Stimulated activated CD8-positive, alpha-beta memory T cell treated with anti-CD3 and anti-CD28 coated beads, Interleukin-4, amount 100 ng/mL, for 1 hour (primary cell): ENCODE results near the gene SLC11A2.
"Not testable (repeated sequence)": the region's sequence is repeated elsewhere in the genome, so short reads cannot be mapped to it uniquely, and the experiment has no call there.

Experiments
- DNase-seq, 2 donors: peaks; one replicate each; pipeline ENCODE4 v3.0.0-alpha.2; 2020; ENCODE audit warnings: low read depth in 2 of 2, low spot score in 1 of 2

Gene SLC11A2

DNA sequence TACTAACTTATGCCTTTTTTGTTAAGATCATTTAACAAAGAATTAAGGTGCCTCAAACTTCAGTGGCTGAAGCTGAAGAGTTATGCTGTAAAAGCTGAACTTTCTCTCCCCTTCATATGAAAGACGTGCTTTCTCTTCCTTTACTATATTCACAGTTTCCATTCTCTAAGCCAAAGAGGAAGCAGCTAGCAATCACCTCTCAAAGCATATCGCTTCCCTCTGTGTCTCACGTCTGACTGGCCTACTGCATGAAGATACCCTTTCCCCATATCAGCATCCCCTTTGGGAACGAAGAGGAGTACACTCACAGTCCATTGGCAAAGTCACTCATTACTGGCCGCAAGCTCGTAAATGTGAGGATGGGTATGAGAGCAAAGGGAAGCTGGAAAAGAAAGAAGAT, 34.9 kb downstream of the SLC11A2 start:
- no peak for DNase-seq

DNA sequence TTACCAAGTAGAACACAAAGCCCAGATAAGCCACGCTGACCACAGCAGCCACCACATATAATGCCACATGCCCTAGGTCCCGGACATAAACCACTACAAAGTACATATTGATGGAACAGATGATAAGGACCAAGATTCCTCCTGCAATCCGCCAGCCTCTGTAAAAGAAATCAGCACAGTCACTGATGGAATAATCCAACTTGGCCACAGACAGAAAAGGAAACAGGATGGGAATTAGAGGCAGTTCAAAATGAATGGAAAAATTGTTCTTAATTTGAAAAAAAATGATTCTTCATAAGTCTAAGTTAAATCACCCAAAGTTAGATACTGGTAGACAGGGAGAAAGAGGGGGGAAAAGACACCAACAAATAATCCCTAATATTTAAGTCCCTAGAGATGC, 35.4 kb downstream of the SLC11A2 start:
- DNase-seq, result no peak

DNA sequence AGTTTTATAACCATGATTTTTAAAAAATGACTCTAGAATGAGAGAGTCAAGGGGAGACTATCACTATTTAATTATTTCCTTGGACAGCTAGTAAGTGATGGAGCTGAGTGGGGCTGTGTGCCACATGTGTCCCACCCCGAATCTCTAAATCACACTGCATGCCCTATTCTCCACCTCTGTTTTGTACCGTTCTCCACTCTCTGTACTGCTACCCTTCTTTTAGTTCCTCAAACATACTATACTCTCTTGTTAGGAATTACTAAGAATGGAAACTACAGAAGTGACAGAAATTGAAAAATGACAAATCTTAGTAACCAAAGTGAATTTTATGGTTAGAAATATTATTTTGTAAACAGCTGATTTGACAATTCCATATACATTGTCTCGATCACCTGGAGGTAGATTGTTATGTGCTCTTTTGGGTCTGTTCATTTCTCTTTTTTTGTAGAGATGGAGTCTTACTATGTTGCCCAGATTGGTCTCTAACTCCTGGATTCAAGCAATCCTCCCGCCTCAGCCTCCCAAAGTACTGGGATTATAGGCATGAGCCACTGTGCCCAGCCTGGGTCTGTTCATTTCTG, 35.9 kb downstream of the SLC11A2 start:
- DNase-seq, result no peak

DNA sequence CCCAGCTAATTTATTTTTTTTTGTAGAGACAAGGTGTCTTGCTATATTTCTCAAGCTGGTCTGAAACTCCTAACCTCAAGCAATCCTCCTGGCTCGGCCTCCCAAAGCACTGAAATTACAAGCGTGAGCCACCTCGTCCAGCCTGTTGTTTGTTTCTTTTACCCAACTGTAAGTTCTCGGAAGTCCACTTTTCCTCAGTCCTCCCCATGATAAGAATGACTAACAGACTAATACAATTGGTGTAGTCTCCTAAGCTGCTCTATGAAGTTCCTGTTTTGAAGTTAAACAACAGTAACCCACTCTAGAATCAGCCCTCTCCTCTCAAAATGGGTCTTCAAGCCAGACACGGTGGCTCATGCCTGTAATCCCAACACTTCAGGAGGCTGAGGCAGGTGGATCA, 37.3 kb downstream of the SLC11A2 start:
- DNase-seq, result no peak

DNA sequence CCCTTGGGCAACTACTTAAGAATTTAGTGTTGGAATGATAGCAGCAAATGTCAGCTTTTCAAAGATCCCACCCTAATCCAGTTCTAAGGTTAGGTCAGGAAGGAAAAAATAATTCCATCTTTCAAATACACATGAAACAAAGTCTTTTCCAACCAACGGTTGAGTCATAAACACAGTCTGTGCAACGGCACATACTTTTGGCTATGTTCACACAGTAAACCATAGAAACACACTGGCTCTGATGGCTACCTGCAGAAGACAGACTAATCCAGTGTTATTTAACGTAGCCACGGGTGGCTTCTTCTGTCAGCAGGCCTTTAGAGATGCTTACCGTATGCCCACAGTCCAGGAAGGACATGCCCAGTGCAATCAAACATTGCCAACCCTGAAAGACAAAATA, 38.1 kb downstream of the SLC11A2 start:
- DNase-seq, result no peak

DNA sequence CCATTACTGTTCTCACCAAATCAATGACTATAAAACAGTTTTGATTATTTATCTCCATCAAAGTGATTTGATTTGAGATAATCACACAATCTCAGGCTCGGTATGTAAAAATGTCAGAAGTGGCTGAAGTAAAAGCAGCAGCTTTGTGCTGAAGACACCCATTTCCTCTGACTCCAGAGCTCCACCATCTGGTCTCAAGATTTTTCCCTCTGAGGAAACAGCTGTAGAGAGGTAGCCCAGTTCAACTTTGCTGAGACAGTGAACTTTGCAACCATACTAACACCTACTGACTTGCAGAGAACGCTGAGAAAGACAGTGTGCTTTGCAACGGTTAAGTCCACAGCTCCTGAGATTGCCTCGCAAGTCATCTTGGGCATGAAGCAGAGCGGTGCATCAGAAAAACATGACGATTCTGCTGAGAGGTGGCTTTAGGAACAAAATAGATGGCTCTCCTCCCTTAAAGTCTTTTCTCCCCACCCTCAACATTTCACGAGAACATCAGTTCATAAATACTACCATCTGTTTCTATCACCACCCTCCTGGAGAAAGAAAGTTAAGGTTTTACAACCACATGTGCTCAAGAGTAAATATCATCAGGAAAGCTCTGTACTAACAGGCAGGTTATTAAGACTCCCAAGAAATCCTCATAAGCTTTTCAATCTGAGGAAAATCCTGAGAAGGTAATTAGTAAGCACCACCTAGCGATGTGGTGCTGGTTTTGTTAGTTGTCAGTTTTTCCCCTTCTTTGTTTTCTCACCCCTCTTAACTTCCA, 39.0 kb downstream of the SLC11A2 start:
- DNase-seq, result no peak

DNA sequence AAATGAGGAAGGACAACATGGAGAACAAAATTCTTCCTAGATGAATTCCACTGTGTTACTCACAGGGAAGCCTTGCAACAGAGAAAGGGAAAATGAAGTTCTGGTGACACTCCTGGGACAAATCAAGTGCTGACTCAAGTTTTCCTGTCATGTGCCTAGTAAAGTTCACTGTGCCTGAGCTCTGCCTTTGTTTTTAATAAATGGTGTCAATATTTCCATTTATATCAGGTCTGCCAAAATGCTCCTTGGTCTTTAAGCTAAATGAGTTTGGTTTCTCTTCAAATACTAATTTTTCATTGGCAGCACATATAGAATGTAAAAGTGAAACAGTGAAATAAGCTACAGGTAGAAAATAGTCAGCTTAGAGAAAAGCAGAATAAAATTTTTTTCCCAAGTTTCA, 40.9 kb downstream of the SLC11A2 start:
- no peak for DNase-seq

DNA sequence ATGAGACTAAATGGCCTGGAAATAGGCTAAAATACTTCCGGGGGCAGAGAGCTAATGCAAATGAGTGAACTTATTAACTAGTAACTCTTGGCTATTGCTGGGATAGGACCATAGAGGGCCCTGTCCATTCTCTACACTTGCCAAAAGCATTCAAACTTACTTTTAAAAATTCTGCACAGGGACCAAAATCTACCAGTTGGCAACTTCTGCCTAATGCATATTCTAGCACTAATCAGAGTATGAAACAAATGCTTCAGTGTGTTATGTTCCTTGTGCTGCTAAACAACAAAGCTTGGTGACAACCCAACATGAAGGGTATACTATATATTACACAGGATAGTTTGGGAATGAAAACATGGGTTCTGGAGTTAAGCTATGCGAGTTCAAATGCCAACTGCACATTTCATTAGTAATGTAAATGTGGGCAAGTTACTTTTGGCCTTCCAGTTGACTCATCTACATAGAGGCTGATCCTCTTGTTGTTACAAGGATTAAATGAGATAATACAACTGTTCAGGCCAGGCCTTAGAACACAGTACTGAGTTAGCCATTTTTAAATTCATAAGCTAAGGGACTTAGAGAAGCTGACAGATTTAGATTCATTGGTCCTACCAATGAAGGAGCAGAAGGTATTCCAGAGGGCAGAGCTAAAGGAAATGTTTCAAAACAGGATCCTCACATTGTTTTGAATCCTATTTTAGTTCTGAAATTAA, 41.4 kb downstream of the SLC11A2 start:
- DNase-seq, result no peak

DNA sequence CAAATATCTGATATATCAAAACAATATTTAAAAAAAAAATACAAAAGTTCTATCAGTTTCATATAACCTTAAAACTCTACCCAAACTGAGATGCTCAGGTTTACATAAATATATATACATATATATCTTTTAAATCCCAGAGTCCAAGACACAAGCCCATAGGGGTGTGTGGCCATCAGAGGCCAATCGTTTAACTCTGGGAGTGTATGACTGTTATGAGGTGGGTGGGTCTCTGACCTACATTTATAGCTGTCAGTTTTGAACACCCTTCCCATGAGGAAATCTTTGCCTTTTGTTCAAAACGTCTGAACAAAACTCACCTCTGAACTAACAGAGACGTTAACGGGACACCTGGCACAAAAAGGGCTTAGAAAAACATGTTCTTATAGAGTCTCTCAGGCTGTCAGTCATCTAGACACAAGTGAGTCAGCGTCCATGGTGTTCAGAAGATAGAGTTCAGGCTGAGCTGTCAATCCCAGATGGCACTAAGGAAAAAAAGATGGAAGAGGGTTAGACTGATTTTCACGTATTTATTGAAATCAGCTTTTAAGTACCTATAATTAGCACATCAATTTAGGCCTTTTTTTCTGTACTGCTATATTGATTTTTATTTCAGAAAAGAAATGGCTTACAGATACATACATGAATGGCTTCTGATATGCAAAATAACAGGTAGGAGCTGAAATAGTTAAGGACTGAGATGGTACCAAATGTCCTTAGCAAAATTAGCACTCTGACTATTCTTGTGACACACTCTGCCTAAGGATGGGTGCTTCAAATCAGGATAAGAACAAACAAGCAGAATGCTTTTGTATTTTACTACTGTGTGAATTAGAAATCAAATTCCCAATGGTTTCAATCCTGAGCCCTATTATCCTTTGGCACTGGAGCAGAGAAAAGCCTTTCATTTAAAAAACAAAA, 44.6 kb downstream of the SLC11A2 start:
- DNase-seq, result no peak

DNA sequence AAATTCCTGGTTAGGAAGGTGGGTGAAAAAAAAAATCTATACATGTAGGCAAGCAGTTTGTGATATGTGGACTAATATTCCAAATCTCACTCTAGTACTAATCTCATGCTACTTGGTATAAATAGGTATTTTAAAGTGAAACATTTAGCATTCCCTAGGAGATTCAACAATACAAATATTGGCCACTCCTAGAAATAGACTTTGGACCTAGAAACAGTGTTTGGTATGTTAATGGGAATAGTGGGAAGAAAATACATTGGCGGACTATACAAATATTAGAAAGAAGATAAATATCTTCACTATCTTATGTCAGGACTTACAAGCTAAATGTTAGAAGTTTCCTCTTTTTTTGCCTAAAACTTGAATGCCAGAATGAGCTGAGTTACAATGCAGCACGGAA, 45.6 kb downstream of the SLC11A2 start:
- no peak for DNase-seq

DNA sequence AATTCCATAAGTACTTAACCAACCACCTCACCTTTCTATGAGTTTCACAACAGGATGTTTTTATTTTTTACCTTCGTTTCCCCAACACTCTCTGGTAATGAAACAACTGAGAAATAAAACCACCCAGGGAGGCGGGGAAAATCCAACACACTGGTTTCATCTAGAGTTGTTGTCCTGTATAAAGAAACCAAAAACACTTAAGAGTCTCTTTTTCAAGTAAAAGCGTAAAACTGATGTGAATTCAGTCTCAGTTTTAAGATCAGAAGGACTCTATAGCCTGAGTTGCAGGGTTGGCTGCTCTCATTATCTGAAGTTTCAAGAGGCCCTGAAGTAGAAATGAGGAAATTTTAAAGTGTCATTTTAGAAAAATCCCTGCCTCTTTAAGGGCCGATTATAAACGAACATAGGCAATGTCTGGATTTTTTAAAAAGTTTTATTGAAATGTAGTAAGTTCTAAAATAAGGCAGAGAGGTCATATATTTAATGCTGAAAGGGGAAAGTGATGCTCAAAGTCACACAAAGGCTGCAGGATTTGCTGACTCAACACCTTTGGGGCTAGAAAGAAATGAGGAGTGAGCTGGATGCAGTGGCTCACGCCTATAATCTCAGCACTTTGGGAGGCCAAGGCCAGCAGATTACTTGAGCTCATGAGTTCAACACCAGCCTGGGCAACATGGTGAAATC, 46.7 kb downstream of the SLC11A2 start:
- DNase-seq, result no peak

DNA sequence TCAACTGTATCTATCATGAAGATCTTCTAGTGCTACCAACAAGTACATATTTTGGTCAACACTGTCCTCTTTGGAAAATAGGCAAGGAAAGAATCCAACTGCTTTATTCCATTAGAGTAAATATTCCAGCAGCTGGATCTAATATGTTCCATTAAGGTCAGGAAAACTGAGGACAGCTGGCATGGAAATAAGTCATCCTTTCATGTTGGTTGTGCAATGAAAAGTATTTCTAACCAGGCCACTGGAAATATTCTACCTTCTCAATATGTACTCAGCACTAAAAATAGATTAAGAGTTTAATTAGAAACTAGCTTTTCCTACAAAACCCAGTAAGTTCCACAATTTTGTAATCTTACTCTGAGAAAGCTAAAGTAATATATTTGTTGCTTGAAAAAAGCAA, 54.2 kb downstream of the SLC11A2 start:
- DNase-seq, result no peak

DNA sequence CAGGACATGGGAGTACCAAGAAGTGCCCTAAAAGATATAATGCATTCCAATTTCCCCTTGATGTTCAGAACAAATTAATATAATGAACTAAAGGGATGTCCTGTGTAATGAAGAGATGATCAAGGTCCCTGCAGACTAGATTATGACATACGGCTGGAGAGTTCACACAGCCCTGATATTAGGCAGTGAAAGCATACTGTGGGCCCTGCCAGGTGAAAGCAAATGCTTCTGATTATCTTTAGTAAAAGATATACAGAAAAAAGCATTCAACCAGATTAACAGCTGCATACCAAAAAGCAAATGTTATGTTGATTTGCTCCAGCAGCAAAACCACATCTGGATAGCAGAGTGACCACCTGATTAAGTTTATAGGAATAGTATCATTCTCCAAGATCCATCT, 61.8 kb downstream of the SLC11A2 start:
- no peak for DNase-seq

DNA sequence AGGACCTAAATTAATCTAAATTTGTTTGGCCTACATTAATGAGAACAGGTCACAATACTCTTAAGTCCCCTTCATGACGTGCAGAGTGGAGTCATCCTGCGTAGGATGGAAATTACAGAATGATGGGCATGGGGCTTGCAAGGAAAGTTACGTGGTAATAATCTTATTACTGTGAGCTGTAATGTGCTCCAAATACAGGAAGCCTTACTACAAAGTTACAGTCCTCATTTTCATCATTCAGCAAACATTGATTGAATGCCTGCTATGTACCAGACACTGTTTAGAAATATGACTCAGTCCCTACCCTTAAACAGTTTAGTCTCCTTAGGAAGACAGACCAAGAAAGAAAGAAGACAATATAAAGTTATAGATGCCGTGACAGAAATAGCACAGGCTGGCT, 64.5 kb downstream of the SLC11A2 start:
- DNase-seq, result no peak

DNA sequence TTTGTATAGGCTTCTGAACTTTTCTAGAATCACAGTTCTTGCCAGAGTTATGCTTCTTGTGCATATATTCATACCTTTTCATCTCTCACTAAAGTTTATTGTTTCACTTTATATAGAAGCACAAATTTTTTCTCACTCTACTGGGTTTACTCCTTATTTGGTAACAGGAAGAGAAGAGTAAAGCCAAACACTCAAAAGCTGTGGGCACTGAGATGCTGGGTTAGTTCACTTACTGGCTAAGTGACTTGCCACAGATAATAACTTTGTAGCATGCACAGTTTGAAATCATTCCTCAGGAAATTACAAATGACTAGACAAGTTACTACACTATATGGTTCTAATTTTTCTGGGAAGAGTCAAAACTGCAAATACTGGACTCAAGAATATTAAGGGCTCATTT, 66.1 kb downstream of the SLC11A2 start:
- no peak for DNase-seq

DNA sequence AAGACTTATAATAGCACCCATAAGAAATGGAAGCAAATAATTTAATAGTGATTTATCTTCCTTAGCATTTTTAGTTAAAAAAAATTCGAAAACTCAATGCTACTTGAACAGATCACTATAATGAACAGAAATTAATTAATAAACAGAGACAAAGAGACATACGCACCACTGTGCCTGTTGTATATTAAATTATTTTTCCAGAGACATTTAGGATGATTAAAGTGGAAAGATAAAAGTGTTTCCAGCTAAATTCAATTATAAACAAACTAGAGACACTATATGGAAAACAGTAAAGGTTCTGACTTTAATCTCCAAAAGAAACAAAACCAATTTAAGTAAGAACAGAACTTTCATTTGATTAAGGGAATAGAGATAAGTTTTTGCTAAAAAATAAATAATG, 70.5 kb downstream of the SLC11A2 start:
- DNase-seq, result no peak

DNA sequence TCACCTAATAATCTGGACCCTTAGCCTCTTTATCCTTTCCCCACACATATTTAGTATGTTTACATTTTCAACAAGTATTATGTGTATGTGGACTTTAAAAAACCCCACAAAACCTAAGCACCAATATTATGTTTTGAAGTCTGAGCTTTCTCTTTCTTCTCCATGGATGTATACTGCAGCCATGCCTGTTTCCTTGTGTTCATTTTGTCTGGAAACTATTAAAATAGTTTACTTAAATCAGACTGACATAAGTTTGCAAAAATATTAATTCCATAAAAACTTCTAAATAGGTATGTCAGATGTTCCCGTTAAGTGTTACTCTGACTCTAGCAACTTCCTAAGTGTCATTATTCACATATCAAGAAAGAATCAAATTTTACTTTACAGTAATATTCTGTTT, 70.9 kb downstream of the SLC11A2 start:
- no peak for DNase-seq

DNA sequence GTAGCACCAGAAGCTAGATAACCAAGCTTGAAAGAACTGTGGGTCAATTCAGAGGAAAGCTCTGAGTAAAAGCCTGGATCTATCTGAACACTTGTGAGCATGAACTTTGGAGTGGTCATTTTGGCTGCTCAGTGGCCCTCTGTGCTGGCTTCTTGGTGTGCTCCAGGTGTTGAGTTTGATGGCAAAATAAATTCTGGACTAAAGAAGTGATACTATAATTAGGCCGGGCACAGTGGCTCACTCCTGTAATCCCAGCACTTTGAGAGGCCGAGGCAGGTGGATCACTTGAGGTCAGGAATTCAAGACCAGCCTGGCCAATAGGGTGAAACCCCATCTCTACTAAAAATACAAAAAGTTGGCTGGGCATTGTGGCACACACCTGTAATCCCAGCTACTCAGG, 71.4 kb downstream of the SLC11A2 start:
- not testable (repeated sequence) for DNase-seq

DNA sequence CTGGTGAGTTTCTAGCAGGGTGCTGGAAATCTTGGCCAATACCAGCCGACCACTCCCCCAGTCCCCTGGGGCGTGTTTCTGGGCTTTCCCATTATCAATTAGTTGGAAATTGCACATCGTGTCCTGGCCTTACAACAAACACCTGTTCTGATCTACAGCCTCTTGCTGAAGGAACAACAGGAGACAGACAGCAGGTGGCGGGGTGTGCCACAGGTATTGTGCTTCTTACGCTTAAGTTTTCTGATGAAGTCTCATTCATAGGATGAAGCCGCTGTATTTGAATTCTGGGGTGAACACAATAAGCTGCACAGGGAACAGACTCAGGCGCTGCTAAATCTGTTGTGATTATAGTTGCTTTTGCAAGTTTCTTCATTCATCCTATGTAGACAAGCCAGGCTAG, 73.1 kb downstream of the SLC11A2 start:
- no peak for DNase-seq

DNA sequence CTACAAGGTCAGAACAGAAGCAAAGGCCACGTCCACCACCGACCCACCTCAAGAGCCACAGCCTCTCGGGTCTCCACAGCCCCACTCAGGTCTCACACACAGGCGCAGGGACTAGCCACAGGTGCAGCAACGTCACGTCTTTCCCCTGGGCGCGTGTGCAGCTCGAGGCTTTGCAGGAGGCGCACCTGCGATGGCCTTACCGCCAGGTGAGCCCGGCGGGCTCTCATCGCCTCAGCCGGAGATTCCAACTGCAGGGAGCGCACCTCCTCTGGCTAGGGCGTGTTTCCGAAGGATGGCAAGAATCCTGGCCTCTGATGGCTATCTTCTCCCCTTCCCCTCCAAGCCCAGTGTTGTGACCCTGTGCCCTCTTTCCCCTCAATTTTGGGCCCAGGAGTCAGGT, 73.7 kb downstream of the SLC11A2 start, which contains the start of gene HIGD1C:
TSS of gene HIGD1C (plus strand) at position 35 of the 400 bp plus-strand sequence. CDS start 1,455 bp downstream, outside the sequence.
- no peak for DNase-seq

DNA sequence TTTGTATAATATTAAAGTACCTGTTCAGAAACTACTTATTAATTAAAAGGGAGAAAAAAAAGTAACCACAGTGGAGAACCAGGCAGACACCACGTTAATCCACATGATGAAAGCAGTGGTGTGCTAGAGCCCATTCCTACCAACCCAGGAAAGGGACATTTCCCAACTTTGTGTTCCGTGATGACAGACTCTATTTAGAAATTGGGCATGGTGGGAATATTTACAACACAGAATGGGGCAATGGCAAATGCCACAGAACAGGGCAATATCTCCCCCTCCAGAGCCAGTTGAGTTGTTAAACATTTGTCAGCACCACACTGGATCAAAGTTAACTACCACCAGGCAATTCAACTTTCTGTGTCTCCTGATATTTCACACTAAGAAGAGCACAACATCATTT, 75.1 kb downstream of the SLC11A2 start:
- no peak for DNase-seq
